NT2/D1 (cell line): ENCODE measurements around the gene GTF3C5.

ENCODE experiments used
- SUZ12 ChIP-seq: IDR thresholded peaks from 2 replicates; pipeline ENCODE4 v1.6.1; 2011; ENCODE audit not compliant: insufficient read length, insufficient read depth; ENCODE audit errors: extremely low read depth
- YY1 ChIP-seq: IDR thresholded peaks from 2 replicates; pipeline ENCODE4 v1.6.1; 2011; ENCODE audit not compliant: insufficient read length, insufficient read depth
- ZNF274 ChIP-seq: IDR thresholded peaks from 2 replicates; pipeline ENCODE4 v1.6.1; 2011; ENCODE audit warnings: mild to moderate bottlenecking, low read depth, low read length

GRCh38 chr9:132985071-132985350 lies 45.8 kb upstream of the GTF3C5 start:
- no peak for TF ChIP-seq YY1
- TF ChIP-seq ZNF274 = no peak
- no peak for TF ChIP-seq SUZ12
